GM12878 (cell line): ENCODE results near the gene WWOX. TPM values are rescaled to one million over a fixed set of nuclear protein-coding genes. Genes with fewer than 3 reads are reported as not detected.

ENCODE experiments used
- ATAC-seq: fragments of 200-7000 bp; cut with Tn5 transposase; 3 replicates; pipeline ENCODE4 v1.9.1; 2020; ENCODE audit warnings: mild to moderate bottlenecking, moderate library complexity
- BruUV-seq: library from RNA; stranded (reverse); fragments of 400-500 nt; replicated peaks from 2 replicates; lab custom pipeline; 2021; lab: Mats Ljungman, UMichigan
- CTCF ChIA-PET: fragments of 300-600 bp; sonication (Branson Sonifier 250); formaldehyde crosslinking; extraction: SDS; loops from one replicate; lab custom pipeline; 2021; ENCODE audit warnings: inconsistent platforms; lab: Yijun Ruan, JAX
- POLR2A ChIA-PET: fragments of 350-600 bp; formaldehyde crosslinking; extraction: SDS; loops from one replicate; lab custom pipeline; 2021; ENCODE audit warnings: inconsistent platforms; lab: Charles Lee
- RAD21 ChIA-PET: fragments of 300-600 bp; sonication (Branson Sonifier 250); formaldehyde crosslinking; loops from one replicate; lab custom pipeline; 2023; ENCODE audit warnings: antibody characterized with exemption; ENCODE audit not compliant: unreplicated experiment; lab: Charles Lee
- SMC1A ChIA-PET: fragments of 300-600 bp; sonication (Branson Sonifier 250); formaldehyde crosslinking; loops from one replicate; lab custom pipeline; 2023; ENCODE audit not compliant: unreplicated experiment, uncharacterized antibody; lab: Charles Lee
- DNase-seq: peaks from one replicate; pipeline ENCODE4 v3.0.0-alpha.2; 2011; ENCODE audit warnings: low read depth, low spot score
- FAIRE-seq: peaks from 3 replicates; lab custom pipeline; 2011; peaks lifted over from hg19 to GRCh38; lab: Jason Lieb, UNC
- H2AFZ ChIP-seq: 2 replicates; pipeline ENCODE4 v1.6.0; 2011; ENCODE audit warnings: low read depth, low read length, control low read depth; ENCODE audit not compliant: control insufficient read depth
- H3K27ac ChIP-seq: 2 replicates; pipeline ENCODE4 v1.5.1; 2011; ENCODE audit warnings: control low read depth; ENCODE audit not compliant: control insufficient read depth, insufficient read depth
- H3K27me3 ChIP-seq, 2 experiments: replicated peaks in 1 of 2; 2 replicates each; pipeline versions ENCODE4 v1.6.0 to v1.6.1; 2011; ENCODE audit warnings: low read length in 1 of 2; ENCODE audit not compliant: control insufficient read depth in 2 of 2, insufficient read depth in 2 of 2
- H3K36me3 ChIP-seq, 2 experiments: 2 replicates each; pipeline ENCODE4 v1.5.1; 2011; ENCODE audit warnings: low read length in 1 of 2; ENCODE audit not compliant: control insufficient read depth in 2 of 2, insufficient read depth in 2 of 2
- H3K4me1 ChIP-seq: 2 replicates; pipeline ENCODE4 v1.6.1; 2011; ENCODE audit warnings: mild to moderate bottlenecking, low read length, moderate library complexity, mixed read lengths; ENCODE audit not compliant: control insufficient read depth, insufficient read depth
- H3K4me2 ChIP-seq: 2 replicates; pipeline ENCODE4 v1.6.0; 2011; ENCODE audit warnings: control low read depth; ENCODE audit not compliant: control insufficient read depth, insufficient read depth
- H3K4me3 ChIP-seq: fragments of 200-600 bp; sonication (generic); 2 replicates; pipeline ENCODE4 v1.5.1; 2016
- H3K79me2 ChIP-seq: 2 replicates; pipeline ENCODE4 v1.6.0; 2011; ENCODE audit warnings: low read length; ENCODE audit not compliant: control insufficient read depth, insufficient read depth
- H3K9ac ChIP-seq: 2 replicates; pipeline ENCODE4 v1.8.0; 2011; ENCODE audit warnings: low read length, control low read depth, mixed read lengths; ENCODE audit not compliant: control insufficient read depth, insufficient read depth
- H3K9me3 ChIP-seq: replicated peaks from 3 replicates; pipeline ENCODE4 v1.5.1; 2011; ENCODE audit warnings: mild to moderate bottlenecking, low read length; ENCODE audit not compliant: control insufficient read depth, insufficient read depth
- H4K20me1 ChIP-seq: 2 replicates; pipeline ENCODE4 v1.6.0; 2011; ENCODE audit not compliant: control insufficient read depth, insufficient read depth
- CREM ChIP-seq: IDR thresholded peaks from 2 replicates; pipeline ENCODE4 v1.6.1; 2014; ENCODE audit warnings: antibody characterized with exemption, low read depth
- KLF5 ChIP-seq: fragments of 450-650 bp; IDR thresholded peaks from 2 replicates; pipeline ENCODE4 v1.6.1; 2014; ENCODE audit warnings: mild to moderate bottlenecking; ENCODE audit not compliant: partially characterized antibody
- LARP7 ChIP-seq: fragments of 450-650 bp; IDR thresholded peaks from 2 replicates; pipeline ENCODE4 v1.6.1; 2017; ENCODE audit warnings: mild to moderate bottlenecking
- NR2C2 ChIP-seq: IDR thresholded peaks from 2 replicates; pipeline ENCODE4 v1.6.1; 2011; ENCODE audit warnings: borderline replicate concordance, low read depth; ENCODE audit not compliant: control insufficient read depth, insufficient read length
- POLR2A ChIP-seq: IDR thresholded peaks from 2 replicates; pipeline ENCODE4 v1.6.1; 2011; ENCODE audit warnings: low read depth, mild to moderate bottlenecking, low read length
- SREBF2 ChIP-seq: IDR thresholded peaks from 2 replicates; pipeline ENCODE4 v1.6.1; 2012; ENCODE audit warnings: mild to moderate bottlenecking, low read length
- TARDBP ChIP-seq: IDR thresholded peaks from 2 replicates; pipeline ENCODE4 v1.6.1; 2016; ENCODE audit warnings: borderline replicate concordance
- TCF7 ChIP-seq: IDR thresholded peaks from 2 replicates; pipeline ENCODE4 v1.6.1; 2014; ENCODE audit warnings: antibody characterized with exemption, borderline replicate concordance
- WGBS: methylation state at CpG from one replicate; pipeline ENCODE4 v1.1.6; 2016; ENCODE audit warnings: low lambda C conversion rate; ENCODE audit not compliant: insufficient replicate concordance, insufficient coverage; ENCODE audit errors: missing lambda C conversion rate; 5-methylcytosine and 5-hydroxymethylcytosine counted together
- in situ Hi-C: fragments of 300-500 bp; cut with MboI; formaldehyde crosslinking; loops from 9 replicates; pipeline ENCODE4 v1.14.3; 2018; ENCODE audit warnings: mixed read lengths
- intact Hi-C: fragments of 100-400 bp; cut with micrococcal nuclease; formaldehyde crosslinking; loops from one replicate; pipeline ENCODE4 v1.14.2; 2022; ENCODE audit not compliant: unreplicated experiment
- polyA plus RNA-seq, 11 experiments: library from polyadenylated mRNA; depleted of rRNA in 4 of 11; unstranded in 6 of 11; stranded (reverse) in 5 of 11; fragments of >200 nt; fragmentation: Nextera tagmentation in 4 of 11; fragmentation: Illumina TruSeq in 1 of 11; extraction: Ambion mirVana in 4 of 11; extraction: Trizol in 1 of 11; gene quantifications; 1 replicate in 1 of 11; 2 replicates in 10 of 11; pipeline versions ENCODE4 v1.2.1 to v1.2.3, GENCODE V29; 2011 to 2016; ENCODE audit warnings: inconsistent platforms in 2 of 11, missing spikeins in 2 of 11, low read depth in 1 of 11
- total RNA-seq, 4 experiments: library from RNA; depleted of rRNA in 3 of 4; stranded (reverse); fragments of >200 nt in 3 of 4; fragmentation: Illumina TruSeq in 1 of 4; extraction: Trizol in 1 of 4; gene quantifications; 2 replicates each; pipeline versions ENCODE4 v1.2.1 to v1.2.3, GENCODE V29; 2013 to 2021
- TF ChIP-seq, protein P1 (sequence below): fragments of 450-650 bp; IDR thresholded peaks from 2 replicates; pipeline ENCODE4 v1.6.1; 2018; ENCODE audit warnings: borderline replicate concordance, mild to moderate bottlenecking; ENCODE audit not compliant: partially characterized antibody
- TF ChIP-seq, protein P2 (sequence below): IDR thresholded peaks from 2 replicates; pipeline ENCODE4 v1.6.1; 2012; ENCODE audit warnings: low read depth, low read length, improper control_type of control experiment

WWOX gene
- total and polyA plus RNA-seq, 10 of the 15 experiments (the other 5 are each of a cell fraction or from before 2014, with no cell fraction given): 2.8 to 24.4 (median 17.8) TPM

DNA sequence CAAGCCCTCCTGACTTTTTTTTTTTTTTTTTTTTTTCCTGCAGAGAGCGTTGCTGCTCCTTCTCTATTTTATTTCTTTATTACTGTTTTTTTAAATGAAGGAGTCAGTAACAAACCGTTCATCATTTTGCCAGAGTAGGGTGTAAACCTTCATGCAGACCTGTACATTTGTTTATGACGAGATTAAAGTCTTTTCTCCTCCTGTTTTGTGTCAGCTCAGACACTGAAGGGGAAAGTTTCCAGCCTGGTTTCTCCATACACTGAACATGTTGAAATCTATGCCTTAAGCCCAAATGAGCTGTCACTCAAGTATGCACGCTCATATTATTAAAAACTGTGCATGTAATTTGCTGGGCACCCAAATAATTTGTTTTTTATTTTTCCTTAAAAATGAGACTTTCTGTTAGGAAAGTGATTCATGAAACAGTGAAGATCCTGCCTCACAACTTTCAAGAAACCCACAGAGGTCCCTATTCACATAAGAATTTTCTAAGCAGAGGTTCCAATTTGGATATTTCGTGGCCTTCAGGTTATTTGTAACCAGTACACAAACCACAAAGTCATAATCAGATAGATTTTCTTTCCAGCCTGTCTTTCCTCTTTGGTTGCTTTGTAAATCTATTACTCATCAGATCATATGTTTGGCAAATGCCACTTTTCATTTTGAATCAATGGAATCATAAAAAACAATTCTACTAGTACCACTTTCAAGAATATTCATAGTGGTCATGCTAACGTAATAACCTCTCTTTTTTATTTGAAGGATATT, 800.8 kb downstream of the WWOX start:
- no peaks in the 10 kb centered on the region for H3K4me1 ChIP-seq

More for the DNA sequence above, 800.8 kb downstream of the WWOX start:
- FAIRE-seq (no peak), DNase-seq (no peak), ATAC-seq (no peak)
- no peak overlapping the region for H3K4me2 ChIP-seq
- no peaks in the 10 kb centered on the region for H3K9me3 ChIP-seq
- TF ChIP-seq SREBF2: no peak
- TF ChIP-seq, protein P1, sequence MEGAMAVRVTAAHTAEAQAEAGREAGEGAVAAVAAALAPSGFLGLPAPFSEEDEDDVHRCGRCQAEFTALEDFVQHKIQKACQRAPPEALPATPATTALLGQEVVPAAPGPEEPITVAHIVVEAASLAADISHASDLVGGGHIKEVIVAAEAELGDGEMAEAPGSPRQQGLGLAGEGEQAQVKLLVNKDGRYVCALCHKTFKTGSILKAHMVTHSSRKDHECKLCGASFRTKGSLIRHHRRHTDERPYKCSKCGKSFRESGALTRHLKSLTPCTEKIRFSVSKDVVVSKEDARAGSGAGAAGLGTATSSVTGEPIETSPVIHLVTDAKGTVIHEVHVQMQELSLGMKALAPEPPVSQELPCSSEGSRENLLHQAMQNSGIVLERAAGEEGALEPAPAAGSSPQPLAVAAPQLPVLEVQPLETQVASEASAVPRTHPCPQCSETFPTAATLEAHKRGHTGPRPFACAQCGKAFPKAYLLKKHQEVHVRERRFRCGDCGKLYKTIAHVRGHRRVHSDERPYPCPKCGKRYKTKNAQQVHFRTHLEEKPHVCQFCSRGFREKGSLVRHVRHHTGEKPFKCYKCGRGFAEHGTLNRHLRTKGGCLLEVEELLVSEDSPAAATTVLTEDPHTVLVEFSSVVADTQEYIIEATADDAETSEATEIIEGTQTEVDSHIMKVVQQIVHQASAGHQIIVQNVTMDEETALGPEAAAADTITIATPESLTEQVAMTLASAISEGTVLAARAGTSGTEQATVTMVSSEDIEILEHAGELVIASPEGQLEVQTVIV: no peak
- TF ChIP-seq TCF7: no peak
- TF ChIP-seq, protein P2, sequence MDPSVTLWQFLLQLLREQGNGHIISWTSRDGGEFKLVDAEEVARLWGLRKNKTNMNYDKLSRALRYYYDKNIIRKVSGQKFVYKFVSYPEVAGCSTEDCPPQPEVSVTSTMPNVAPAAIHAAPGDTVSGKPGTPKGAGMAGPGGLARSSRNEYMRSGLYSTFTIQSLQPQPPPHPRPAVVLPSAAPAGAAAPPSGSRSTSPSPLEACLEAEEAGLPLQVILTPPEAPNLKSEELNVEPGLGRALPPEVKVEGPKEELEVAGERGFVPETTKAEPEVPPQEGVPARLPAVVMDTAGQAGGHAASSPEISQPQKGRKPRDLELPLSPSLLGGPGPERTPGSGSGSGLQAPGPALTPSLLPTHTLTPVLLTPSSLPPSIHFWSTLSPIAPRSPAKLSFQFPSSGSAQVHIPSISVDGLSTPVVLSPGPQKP: no peak
- TF ChIP-seq LARP7: no peak
- no peak for TF ChIP-seq NR2C2
- no peak for TF ChIP-seq TARDBP
- TF ChIP-seq KLF5: no peak
- TF ChIP-seq POLR2A: no peak
- TF ChIP-seq CREM: no peak
- CTCF ChIA-PET: no interaction called here
- no TSS peak for BruUV-seq
- no peaks in the 10 kb centered on the region for H3K79me2 ChIP-seq
- no peak overlapping the region for H3K27ac ChIP-seq
- SMC1A ChIA-PET: no interaction called here
- H3K27me3 ChIP-seq: no peaks in the 10 kb centered on the region
- H2AFZ ChIP-seq: no peak overlapping the region
- POLR2A ChIA-PET: no interaction called here
- no peaks in the 10 kb centered on the region for H3K36me3 ChIP-seq
- in situ Hi-C loops (no loop called here), intact Hi-C loops (no loop called here)
- RAD21 ChIA-PET: no interaction called here
- no peak overlapping the region for H3K4me3 ChIP-seq
- no peaks in the 10 kb centered on the region for H4K20me1 ChIP-seq
- 2% methylated on average over 5 of the region's 6 CpGs for WGBS
- no peak overlapping the region for H3K9ac ChIP-seq
